IPS-15b (cell line): ENCODE data around the gene SYT2.

ENCODE experiments used
- H3K27me3 ChIP-seq: one replicate; pipeline ENCODE4 v1.6.1; 2013; ENCODE audit warnings: low read length; ENCODE audit not compliant: control insufficient read depth, insufficient read depth
- H3K36me3 ChIP-seq: one replicate; pipeline ENCODE4 v1.6.1; 2013; ENCODE audit warnings: low read length; ENCODE audit not compliant: control insufficient read depth, insufficient read depth
- H3K4me1 ChIP-seq: one replicate; pipeline ENCODE4 v1.6.1; 2013; ENCODE audit warnings: mild to moderate bottlenecking, low read length; ENCODE audit not compliant: control insufficient read depth, insufficient read depth
- H3K4me3 ChIP-seq: one replicate; pipeline ENCODE4 v1.5.1; 2013; ENCODE audit warnings: low read depth, low read length
- H3K9ac ChIP-seq: one replicate; pipeline ENCODE4 v1.6.1; 2013; ENCODE audit warnings: low read depth, mild to moderate bottlenecking, low read length
- H3K9me3 ChIP-seq: one replicate; pipeline ENCODE4 v1.6.1; 2013; ENCODE audit warnings: mild to moderate bottlenecking, low read length; ENCODE audit not compliant: control insufficient read depth, insufficient read depth

The SYT2 gene

GRCh38 chr1:202665417-202665816, 44.8 kb downstream of the SYT2 start:
- H3K9me3 ChIP-seq, result no peaks in the 10 kb centered on the region
- H3K36me3 ChIP-seq, result no peaks in the 10 kb centered on the region
- H3K9ac ChIP-seq, result no peak overlapping the region
- no peak overlapping the region for H3K4me3 ChIP-seq
- no peaks in the 10 kb centered on the region for H3K4me1 ChIP-seq
- no peaks in the 10 kb centered on the region for H3K27me3 ChIP-seq

- Histone ChIP-seq H3K27me3 (no peaks in the 10 kb centered on the region), H3K36me3 (no peaks in the 10 kb centered on the region), H3K4me3 (no peak overlapping the region), H3K9me3 (no peaks in the 10 kb centered on the region), H3K9ac (no peak overlapping the region), H3K4me1 (no peaks in the 10 kb centered on the region)
Measured at GRCh38 chr1:202664083-202664482, 46.2 kb downstream of the SYT2 start.

GRCh38 chr1:202663131-202663530, 47.1 kb downstream of the SYT2 start:
- no peaks in the 10 kb centered on the region for H3K4me1 ChIP-seq
- no peak overlapping the region for H3K9ac ChIP-seq
- H3K4me3 ChIP-seq, result no peak overlapping the region
- H3K9me3 ChIP-seq, result no peaks in the 10 kb centered on the region
- H3K27me3 ChIP-seq, result no peaks in the 10 kb centered on the region
- H3K36me3 ChIP-seq, result no peaks in the 10 kb centered on the region

- no peaks in the 10 kb centered on the region for H3K27me3 ChIP-seq
- no peaks in the 10 kb centered on the region for H3K9me3 ChIP-seq
- peaks cover 3% of the 10 kb centered on the region for H3K4me1 ChIP-seq
- H3K9ac ChIP-seq, result no peak overlapping the region
- no peaks in the 10 kb centered on the region for H3K36me3 ChIP-seq
- no peak overlapping the region for H3K4me3 ChIP-seq
Measured at GRCh38 chr1:202662081-202662480, 48.2 kb downstream of the SYT2 start.

GRCh38 chr1:202661136-202661845, 49.0 kb downstream of the SYT2 start:
- Histone ChIP-seq H3K27me3 (no peaks in the 10 kb centered on the region), H3K4me1 (peaks cover 3% of the 10 kb centered on the region), H3K4me3 (no peak overlapping the region), H3K36me3 (no peaks in the 10 kb centered on the region), H3K9ac (no peak overlapping the region), H3K9me3 (no peaks in the 10 kb centered on the region)

GRCh38 chr1:202659974-202660373, 50.3 kb downstream of the SYT2 start:
- H3K9me3 ChIP-seq, result no peaks in the 10 kb centered on the region
- peaks cover 3% of the 10 kb centered on the region for H3K4me1 ChIP-seq
- no peaks in the 10 kb centered on the region for H3K36me3 ChIP-seq
- no peak overlapping the region for H3K9ac ChIP-seq
- H3K4me3 ChIP-seq, result no peak overlapping the region
- H3K27me3 ChIP-seq, result no peaks in the 10 kb centered on the region

- H3K9me3 ChIP-seq, result no peaks in the 10 kb centered on the region
- peaks cover 3% of the 10 kb centered on the region for H3K4me1 ChIP-seq
- no peak overlapping the region for H3K4me3 ChIP-seq
- no peak overlapping the region for H3K9ac ChIP-seq
- no peaks in the 10 kb centered on the region for H3K27me3 ChIP-seq
- H3K36me3 ChIP-seq, result no peaks in the 10 kb centered on the region
Measured at GRCh38 chr1:202659541-202659940, 50.7 kb downstream of the SYT2 start.

- no peak overlapping the region for H3K9ac ChIP-seq
- no peaks in the 10 kb centered on the region for H3K27me3 ChIP-seq
- H3K36me3 ChIP-seq, result no peaks in the 10 kb centered on the region
- H3K9me3 ChIP-seq, result no peaks in the 10 kb centered on the region
- H3K4me3 ChIP-seq, result no peak overlapping the region
- peaks cover 3% of the 10 kb centered on the region for H3K4me1 ChIP-seq
Measured at GRCh38 chr1:202658769-202659168, 51.5 kb downstream of the SYT2 start.

- Histone ChIP-seq H3K4me1 (peaks cover 3% of the 10 kb centered on the region), H3K36me3 (no peaks in the 10 kb centered on the region), H3K4me3 (no peak overlapping the region), H3K9ac (no peak overlapping the region), H3K27me3 (no peaks in the 10 kb centered on the region), H3K9me3 (no peaks in the 10 kb centered on the region)
Measured at GRCh38 chr1:202658251-202658759, 51.9 kb downstream of the SYT2 start.

GRCh38 chr1:202656951-202657646, 53.2 kb downstream of the SYT2 start:
- no peak overlapping the region for H3K9ac ChIP-seq
- no peaks in the 10 kb centered on the region for H3K9me3 ChIP-seq
- H3K27me3 ChIP-seq, result no peaks in the 10 kb centered on the region
- H3K4me3 ChIP-seq, result peak overlapping the region; percentile 10
- H3K4me1 ChIP-seq, result peaks cover 3% of the 10 kb centered on the region
- H3K36me3 ChIP-seq, result no peaks in the 10 kb centered on the region

GRCh38 chr1:202656057-202656456, 54.2 kb downstream of the SYT2 start:
- no peaks in the 10 kb centered on the region for H3K27me3 ChIP-seq
- no peak overlapping the region for H3K4me3 ChIP-seq
- H3K9me3 ChIP-seq, result no peaks in the 10 kb centered on the region
- H3K36me3 ChIP-seq, result no peaks in the 10 kb centered on the region
- H3K4me1 ChIP-seq, result peaks cover 3% of the 10 kb centered on the region
- no peak overlapping the region for H3K9ac ChIP-seq

GRCh38 chr1:202654079-202654478, 56.2 kb downstream of the SYT2 start:
- H3K27me3 ChIP-seq, result no peaks in the 10 kb centered on the region

More at GRCh38 chr1:202654079-202654478, 56.2 kb downstream of the SYT2 start:
- Histone ChIP-seq H3K9me3 (no peaks in the 10 kb centered on the region), H3K36me3 (no peaks in the 10 kb centered on the region), H3K4me1 (peaks cover 3% of the 10 kb centered on the region), H3K4me3 (no peak overlapping the region), H3K9ac (no peak overlapping the region)
